ENCODE results near the gene PCBP3. TPM values are rescaled to one million over a fixed set of nuclear protein-coding genes. Genes with fewer than 3 reads are reported as not detected.

The PCBP3 gene
- total and polyA plus RNA-seq, 2 of the 13 experiments (the other 11 are each of a cell fraction or from before 2014, with no cell fraction given): not detected

- TF ChIP-seq TRIM22 (IDR thresholded peaks at IDR 0.05): no peak
- TF ChIP-seq ZNF230 (CRISPR knock-in tag; IDR thresholded peaks at IDR 0.05): no peak
- no peak for TF ChIP-seq LRRFIP1 (CRISPR knock-in tag; conservative IDR thresholded peaks at IDR 0.05)
- no peak for TF ChIP-seq NRL (CRISPR knock-in tag; IDR thresholded peaks at IDR 0.05; ENCODE audit: borderline replicate concordance)
- no peak for TF ChIP-seq MBNL3 (CRISPR knock-in tag; conservative IDR thresholded peaks at IDR 0.05)
These were observed at the start of gene PCBP3 (continued) for GRCh38 chr21:45643021-45643980.

- H2AFZ ChIP-seq (ENCODE audit: low read length): no peak overlapping the region
- H3K4me1 ChIP-seq (ENCODE audit: insufficient read depth, low read length): no peaks in the 10 kb centered on the region
- in situ Hi-C loops (cut with HindIII; ENCODE audit: extremely low pct_ligation_motif_present, low pct_unique_long_range_greater_than_20kb) (loop anchor here (5.0 kb wide), 1 partner anchor 38 kb away; no protein-coding TSS in a partner anchor), intact Hi-C loops (cut with micrococcal nuclease; ENCODE audit: unreplicated experiment) (no loop called here)
- no TSS peak for BruUV-seq (replicated peaks)
- FAIRE-seq: no peak
- H3K27me3 ChIP-seq (ENCODE audit: control insufficient read depth in 1 of 2, insufficient read depth in 2 of 2, low read length in 2 of 2): no peaks in the 10 kb centered on the region; a peak in 3 of 5 replicates
- no peaks in the 10 kb centered on the region for H3K9me3 ChIP-seq (ENCODE audit: low read length)
- TF ChIP-seq STAG1 (CRISPR knock-in tag; IDR thresholded peaks at IDR 0.05) (no peak), ATF2 (CRISPR knock-in tag; IDR thresholded peaks at IDR 0.05) (no peak), ZNF564 (CRISPR knock-in tag; IDR thresholded peaks at IDR 0.05) (no peak), ZFY (CRISPR knock-in tag; IDR thresholded peaks at IDR 0.05) (no peak), MAF1 (CRISPR knock-in tag; IDR thresholded peaks at IDR 0.05; ENCODE audit: borderline replicate concordance) (no peak), POGZ (CRISPR knock-in tag; IDR thresholded peaks at IDR 0.05) (no peak), YY1 (IDR thresholded peaks at IDR 0.05; ENCODE audit: insufficient read depth, insufficient replicate concordance, low read depth, low read length) (no peak), THAP11 (CRISPR knock-in tag; IDR thresholded peaks at IDR 0.05) (no peak), HOXD1 (CRISPR knock-in tag; IDR thresholded peaks at IDR 0.05) (no peak)
- H3K4me2 ChIP-seq (ENCODE audit: low read depth, low read length): no peak overlapping the region
- WGBS (ENCODE audit: low lambda C conversion rate): 61% methylated on average over 15 of the region's 17 CpGs
- H3K9ac ChIP-seq (ENCODE audit: insufficient read depth, low read depth, low read length): no peak overlapping the region
- CTCF ChIA-PET (ENCODE audit: low intra/inter-chr PET ratio, low total read pairs): interaction anchor here (3.2 kb wide), 1 partner anchor 39 kb away, joined by 36 read pairs; no protein-coding TSS in a partner anchor
- no peaks in the 10 kb centered on the region for H3K36me3 ChIP-seq (replicated peaks in 1 of 2; ENCODE audit: control insufficient read depth in 1 of 2, insufficient read depth in 2 of 2, low read length in 2 of 2)
- no peak for DNase-seq (ENCODE audit: low spot score)
- H3K79me2 ChIP-seq (ENCODE audit: insufficient read depth, low read length): no peaks in the 10 kb centered on the region
- no peak for ATAC-seq
- POLR2A ChIA-PET: interaction anchor here (2.9 kb wide), 1 partner anchor 39 kb away, joined by 11 read pairs; no protein-coding TSS in a partner anchor
- H4K20me1 ChIP-seq (ENCODE audit: insufficient read depth, low read length): no peaks in the 10 kb centered on the region
- H3K4me3 ChIP-seq (replicated peaks in 1 of 3; ENCODE audit: insufficient read depth in 1 of 3, low read depth in 2 of 3, low read length in 3 of 3): no peak overlapping the region
- H3K27ac ChIP-seq (ENCODE audit: extremely low read length, insufficient read depth, low read length): no peak overlapping the region
These were observed 48.6 kb upstream of the PCBP3 start for GRCh38 chr21:45594721-45595489.

All from HepG2 (cell line).